ENCODE data around the gene POLR2E. TPM values are rescaled to one million over a fixed set of nuclear protein-coding genes. Genes with fewer than 3 reads are reported as not detected.

Gene POLR2E
- total and polyA plus RNA-seq, 8 donors = 24.5 to 361 (median 91.0) TPM

GRCh38 chr19:1103132-1103707 is 8.0 kb upstream of the POLR2E start:
- TF ChIP-seq POLR2AphosphoS5 (IDR thresholded peaks at IDR 0.05) (no peak), EP300 (IDR thresholded peaks at IDR 0.05) (no peak), POLR2A (IDR thresholded peaks at IDR 0.05) (no peak), CTCF (IDR thresholded peaks at IDR 0.05) (no peak)
- intact Hi-C loops (cut with DNase I; ENCODE audit: low total_unique reads) = no loop called here
- H3K27ac ChIP-seq = peak overlapping the region; percentile 74 to 100 (median 98)
- H3K9me3 ChIP-seq = no peaks in the 10 kb centered on the region
- H3K27me3 ChIP-seq = no peaks in the 10 kb centered on the region
- peak overlapping the region; percentile 24 to 87 (median 54) for H3K4me3 ChIP-seq
- no peak for DNase-seq
- H3K4me1 ChIP-seq = peaks cover 46 to 87% (median 72%) of the 10 kb centered on the region in 4 donors
- 30 to 38% (median 36%) methylated on average over 20 of the region's 20 CpGs for WGBS, 5 donors
- H3K36me3 ChIP-seq = peaks cover 17 to 26% (median 26%) of the 10 kb centered on the region in 4 donors

GRCh38 chr19:1102407-1103131 is 7.4 kb upstream of the POLR2E start:
- Histone ChIP-seq H3K27me3 (no peaks in the 10 kb centered on the region), H3K27ac (peak overlapping the region; percentile 78 to 100 (median 98)), H3K4me1 (peaks cover 52 to 89% (median 77%) of the 10 kb centered on the region in 4 donors), H3K4me3 (peak overlapping the region in 2 of 4 donors; percentile 25 to 83), H3K36me3 (peaks cover 15 to 20% (median 20%) of the 10 kb centered on the region in 4 donors), H3K9me3 (no peaks in the 10 kb centered on the region)
- peak; percentile 64 to 84 for DNase-seq
- TF ChIP-seq POLR2A (IDR thresholded peaks at IDR 0.05) (no peak), POLR2AphosphoS5 (IDR thresholded peaks at IDR 0.05) (peak; percentile 62 to 90 (median 76)), EP300 (IDR thresholded peaks at IDR 0.05) (no peak), CTCF (IDR thresholded peaks at IDR 0.05) (no peak)
- 46 to 50% (median 48%) methylated on average over 17 of the region's 17 CpGs for WGBS, 5 donors
- intact Hi-C loops (cut with DNase I; ENCODE audit: low total_unique reads) = no loop called here

GRCh38 chr19:1101337-1101698 is 6.1 kb upstream of the POLR2E start:
- 18 to 38% (median 34%) methylated on average over 9 of the region's 9 CpGs for WGBS, 5 donors
- DNase-seq = peak; percentile 44 to 55
- intact Hi-C loops (cut with DNase I; ENCODE audit: low total_unique reads) = no loop called here
- TF ChIP-seq EP300 (IDR thresholded peaks at IDR 0.05) (no peak), POLR2A (IDR thresholded peaks at IDR 0.05) (no peak), CTCF (IDR thresholded peaks at IDR 0.05) (no peak), POLR2AphosphoS5 (IDR thresholded peaks at IDR 0.05) (no peak)
- H3K4me1 ChIP-seq = peaks cover 52 to 79% (median 66%) of the 10 kb centered on the region in 4 donors
- peaks cover 3 to 7% (median 7%) of the 10 kb centered on the region in 4 donors for H3K36me3 ChIP-seq
- H3K9me3 ChIP-seq = no peaks in the 10 kb centered on the region
- H3K27me3 ChIP-seq = no peaks in the 10 kb centered on the region
- peak overlapping the region; percentile 78 to 100 (median 98) for H3K27ac ChIP-seq
- H3K4me3 ChIP-seq = peak overlapping the region in 1 of 4 donors; percentile 5

- WGBS, 5 donors = 28 to 54% (median 40%) methylated on average over 14 to 15 of the region's 15 CpGs
- peaks cover 0 to 4% (median 3%) of the 10 kb centered on the region in 4 donors for H3K36me3 ChIP-seq
- TF ChIP-seq POLR2AphosphoS5 (IDR thresholded peaks at IDR 0.05) (peak in 1 of 3 donors; percentile 19), POLR2A (IDR thresholded peaks at IDR 0.05) (no peak), EP300 (IDR thresholded peaks at IDR 0.05) (no peak), CTCF (IDR thresholded peaks at IDR 0.05) (no peak)
- peak overlapping the region; percentile 60 to 100 (median 98) for H3K27ac ChIP-seq
- no peak overlapping the region for H3K4me3 ChIP-seq
- intact Hi-C loops (cut with DNase I; ENCODE audit: low total_unique reads) = loop anchor here (10.0 kb wide), 1 partner anchor 54 kb away; the partner anchor contains the start of gene ABCA7
- H3K4me1 ChIP-seq = peaks cover 58 to 83% (median 68%) of the 10 kb centered on the region in 4 donors
- H3K9me3 ChIP-seq = no peaks in the 10 kb centered on the region
- peak; percentile 60 to 74 for DNase-seq
- H3K27me3 ChIP-seq = no peaks in the 10 kb centered on the region
Observed at GRCh38 chr19:1098177-1099051, 3.2 kb upstream of the POLR2E start.
